Osteocyte (in vitro differentiated cells): ENCODE data around the gene SNTB2. TPM values are rescaled to one million over a fixed set of nuclear protein-coding genes. Genes with fewer than 3 reads are reported as not detected.

Experiments used
- DNase-seq: peaks from one replicate; pipeline ENCODE4 v3.0.0; 2021; ENCODE audit warnings: mixed read lengths; ENCODE audit not compliant: unreplicated experiment; ENCODE audit errors: extremely low spot score
- H3K27ac Mint-ChIP-seq: one replicate; pipeline ENCODE4 v1.8.0; 2021; ENCODE audit warnings: mild to moderate bottlenecking, mixed read lengths; ENCODE audit not compliant: unreplicated experiment
- H3K27me3 Mint-ChIP-seq: one replicate; pipeline ENCODE4 v1.8.0; 2021; ENCODE audit warnings: mixed read lengths; ENCODE audit not compliant: unreplicated experiment
- H3K36me3 Mint-ChIP-seq: one replicate; pipeline ENCODE4 v1.8.0; 2021; ENCODE audit warnings: mixed read lengths; ENCODE audit not compliant: unreplicated experiment
- H3K4me1 Mint-ChIP-seq: one replicate; pipeline ENCODE4 v1.8.0; 2021; ENCODE audit warnings: mixed read lengths; ENCODE audit not compliant: unreplicated experiment
- H3K4me3 Mint-ChIP-seq: one replicate; pipeline ENCODE4 v1.8.0; 2021; ENCODE audit warnings: mild to moderate bottlenecking, moderate library complexity, mixed read lengths; ENCODE audit not compliant: unreplicated experiment
- H3K9me3 Mint-ChIP-seq: one replicate; pipeline ENCODE4 v1.8.0; 2021; ENCODE audit warnings: mixed read lengths; ENCODE audit not compliant: unreplicated experiment
- total RNA-seq: library from RNA; stranded (reverse); gene quantifications from 2 replicates; pipeline ENCODE4 v1.2.1, GENCODE V29; 2021
- TF ChIP-seq, protein P1 (sequence below): fragments of 200-600 bp; sonication (generic); IDR thresholded peaks from 2 replicates; pipeline ENCODE4 v1.5.0; 2021; ENCODE audit warnings: antibody characterized with exemption, mild to moderate bottlenecking, moderate library complexity

Gene SNTB2
- total RNA-seq, 1 donor from 2014 or later, result 39.6 TPM

- H3K27me3 Mint-ChIP-seq, result no peaks in the 10 kb centered on the region
These were observed 79.5 kb downstream of the SNTB2 start for GRCh38 chr16:69266334-69267063.

GRCh38 chr16:69267633-69268032 lies 80.7 kb downstream of the SNTB2 start:
- Mint-ChIP-seq H3K4me1 (peaks cover 23% of the 10 kb centered on the region), H3K9me3 (no peaks in the 10 kb centered on the region), H3K4me3 (no peak overlapping the region), H3K27ac (no peak overlapping the region), H3K27me3 (no peaks in the 10 kb centered on the region), H3K36me3 (peaks cover 14% of the 10 kb centered on the region)
- no peak for DNase-seq
- TF ChIP-seq, protein P1, sequence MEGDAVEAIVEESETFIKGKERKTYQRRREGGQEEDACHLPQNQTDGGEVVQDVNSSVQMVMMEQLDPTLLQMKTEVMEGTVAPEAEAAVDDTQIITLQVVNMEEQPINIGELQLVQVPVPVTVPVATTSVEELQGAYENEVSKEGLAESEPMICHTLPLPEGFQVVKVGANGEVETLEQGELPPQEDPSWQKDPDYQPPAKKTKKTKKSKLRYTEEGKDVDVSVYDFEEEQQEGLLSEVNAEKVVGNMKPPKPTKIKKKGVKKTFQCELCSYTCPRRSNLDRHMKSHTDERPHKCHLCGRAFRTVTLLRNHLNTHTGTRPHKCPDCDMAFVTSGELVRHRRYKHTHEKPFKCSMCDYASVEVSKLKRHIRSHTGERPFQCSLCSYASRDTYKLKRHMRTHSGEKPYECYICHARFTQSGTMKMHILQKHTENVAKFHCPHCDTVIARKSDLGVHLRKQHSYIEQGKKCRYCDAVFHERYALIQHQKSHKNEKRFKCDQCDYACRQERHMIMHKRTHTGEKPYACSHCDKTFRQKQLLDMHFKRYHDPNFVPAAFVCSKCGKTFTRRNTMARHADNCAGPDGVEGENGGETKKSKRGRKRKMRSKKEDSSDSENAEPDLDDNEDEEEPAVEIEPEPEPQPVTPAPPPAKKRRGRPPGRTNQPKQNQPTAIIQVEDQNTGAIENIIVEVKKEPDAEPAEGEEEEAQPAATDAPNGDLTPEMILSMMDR, result no peak

More at GRCh38 chr16:69266334-69267063, 79.5 kb downstream of the SNTB2 start:
- TF ChIP-seq, protein P1, result no peak
- Mint-ChIP-seq H3K27ac (no peak overlapping the region), H3K4me3 (no peak overlapping the region), H3K36me3 (peaks cover 16% of the 10 kb centered on the region), H3K9me3 (no peaks in the 10 kb centered on the region), H3K4me1 (peaks cover 15% of the 10 kb centered on the region)
- DNase-seq, result no peak

GRCh38 chr16:69270395-69270794 lies 83.4 kb downstream of the SNTB2 start:
- Mint-ChIP-seq H3K9me3 (peaks cover 4% of the 10 kb centered on the region), H3K4me1 (peaks cover 38% of the 10 kb centered on the region), H3K4me3 (no peak overlapping the region), H3K27me3 (no peaks in the 10 kb centered on the region), H3K36me3 (peaks cover 9% of the 10 kb centered on the region), H3K27ac (peak overlapping the region; percentile 86)
- no peak for DNase-seq
- TF ChIP-seq, protein P1, result no peak

DNA sequence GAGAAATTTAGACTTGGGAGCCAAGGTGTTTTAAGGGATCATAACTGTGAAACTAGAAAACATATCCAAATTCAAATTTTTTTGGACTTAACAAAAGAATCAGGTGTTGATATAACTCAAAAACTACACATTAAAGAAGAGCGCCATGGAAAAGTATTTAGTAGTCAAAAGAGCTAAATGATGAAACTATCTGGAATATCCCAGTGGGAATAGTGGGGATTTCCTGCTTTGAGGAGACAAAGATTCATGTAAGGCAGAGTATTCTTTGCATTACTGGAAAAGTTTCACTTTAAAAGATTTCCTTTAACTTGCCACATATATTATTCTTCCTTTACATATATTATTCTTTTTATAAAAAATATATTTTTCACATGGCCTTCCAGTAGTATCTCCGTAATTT lies 83.9 kb downstream of the SNTB2 start:
- no peaks in the 10 kb centered on the region for H3K27me3 Mint-ChIP-seq
- TF ChIP-seq, protein P1, result no peak
- H3K4me1 Mint-ChIP-seq, result peaks cover 42% of the 10 kb centered on the region
- H3K9me3 Mint-ChIP-seq, result peaks cover 4% of the 10 kb centered on the region
- peaks cover 9% of the 10 kb centered on the region for H3K36me3 Mint-ChIP-seq
- no peak for DNase-seq
- H3K27ac Mint-ChIP-seq, result peak overlapping the region; percentile 86
- no peak overlapping the region for H3K4me3 Mint-ChIP-seq

- DNase-seq, result no peak
- H3K4me3 Mint-ChIP-seq, result no peak overlapping the region
- TF ChIP-seq, protein P1, result no peak
- peaks cover 62% of the 10 kb centered on the region for H3K4me1 Mint-ChIP-seq
- peaks cover 4% of the 10 kb centered on the region for H3K9me3 Mint-ChIP-seq
- peak overlapping the region; percentile 88 for H3K27ac Mint-ChIP-seq
- H3K27me3 Mint-ChIP-seq, result no peaks in the 10 kb centered on the region
- H3K36me3 Mint-ChIP-seq, result peaks cover 6% of the 10 kb centered on the region
These were observed 86.0 kb downstream of the SNTB2 start for GRCh38 chr16:69273009-69273408.
